Measurements from ENCODE around the gene KCNMA1.

KCNMA1 gene

DNA sequence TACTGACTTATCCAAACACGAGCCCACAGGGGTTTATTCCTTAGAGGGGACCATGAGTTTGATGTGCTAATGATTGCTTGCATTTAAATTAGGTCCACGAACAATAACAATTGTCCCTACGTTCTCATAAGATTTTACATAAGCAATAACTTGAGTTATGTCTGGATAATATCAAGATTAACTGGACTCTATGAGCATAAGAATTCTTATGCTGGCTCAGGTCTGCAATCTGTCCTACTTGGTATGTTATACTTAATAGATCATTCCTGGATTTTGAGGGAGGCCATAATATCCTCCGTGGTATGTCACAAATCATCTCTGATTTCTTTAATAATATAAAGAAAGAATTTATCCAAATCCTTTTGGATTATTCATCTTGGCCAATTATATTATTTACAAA is 552.3 kb downstream of the KCNMA1 start:
- in situ Hi-C loops (cut with HindIII; ENCODE audit: low sequenced_read_pairs): no loop called here

DNA sequence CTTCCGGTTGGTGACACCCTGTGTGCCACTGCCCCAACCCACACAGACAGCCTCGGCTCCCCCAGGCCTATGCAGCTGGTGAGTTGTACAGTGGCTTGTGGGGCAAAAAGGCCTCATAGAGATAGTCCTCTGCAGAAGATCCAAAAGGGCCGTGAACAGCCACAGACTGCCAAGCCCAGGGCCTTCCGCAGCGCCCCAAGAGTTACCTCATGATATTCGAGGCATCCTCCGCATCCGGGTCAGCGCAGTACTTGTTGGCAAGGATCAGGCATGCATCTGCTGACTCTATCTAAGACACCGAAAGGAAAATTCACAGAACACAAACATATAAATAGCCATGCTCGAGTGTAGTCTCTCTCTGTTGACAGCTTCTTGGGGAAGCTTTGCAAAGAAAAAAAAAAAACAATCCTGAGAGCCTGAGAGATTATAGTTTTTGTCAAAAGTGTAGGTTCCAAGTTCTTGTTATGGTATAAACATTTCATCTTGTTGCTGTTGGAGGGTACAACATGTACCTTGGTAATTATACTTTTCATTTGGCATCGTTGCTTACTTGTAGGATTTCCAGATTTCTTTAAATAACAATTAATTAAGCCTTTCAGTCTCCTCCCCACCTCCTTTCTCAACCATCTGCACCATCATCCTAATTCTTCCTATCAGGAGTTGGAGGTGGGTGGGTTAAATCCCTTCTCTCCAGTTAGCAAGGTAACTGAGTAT is 553.0 kb downstream of the KCNMA1 start:
- in situ Hi-C loops (cut with HindIII; ENCODE audit: low sequenced_read_pairs): no loop called here

DNA sequence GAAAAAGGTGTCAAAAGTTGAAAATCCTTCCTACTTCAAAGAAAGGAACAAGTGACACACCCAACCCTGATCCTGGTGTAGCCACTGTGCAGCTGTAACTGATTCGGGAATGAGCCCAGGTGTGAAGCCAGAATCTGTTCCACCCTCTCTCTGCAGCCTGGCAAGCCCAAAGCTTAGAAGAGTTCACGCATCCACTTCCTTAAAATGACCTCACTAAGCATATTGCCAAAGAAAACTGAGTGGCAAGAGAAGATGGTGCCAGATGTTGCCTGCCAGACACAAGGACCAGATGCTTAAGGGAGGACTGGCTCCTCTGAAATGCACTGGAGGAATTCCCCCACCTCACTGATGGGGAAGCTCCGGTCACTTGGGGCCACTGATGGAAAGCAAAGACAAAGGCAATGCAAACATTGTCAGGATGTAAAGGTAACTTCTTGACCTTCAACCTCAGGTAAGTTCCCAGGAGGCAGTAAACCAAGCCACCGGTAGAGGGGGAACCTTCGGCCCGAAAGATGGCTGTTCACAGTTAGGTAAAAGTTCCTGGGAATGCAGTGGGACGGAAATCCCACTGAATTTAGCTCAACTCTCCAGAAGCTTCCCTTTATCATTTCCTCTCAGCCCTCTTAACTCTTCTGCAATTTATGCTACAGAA is 554.9 kb downstream of the KCNMA1 start:
- in situ Hi-C loops (cut with HindIII; ENCODE audit: low sequenced_read_pairs): no loop called here

DNA sequence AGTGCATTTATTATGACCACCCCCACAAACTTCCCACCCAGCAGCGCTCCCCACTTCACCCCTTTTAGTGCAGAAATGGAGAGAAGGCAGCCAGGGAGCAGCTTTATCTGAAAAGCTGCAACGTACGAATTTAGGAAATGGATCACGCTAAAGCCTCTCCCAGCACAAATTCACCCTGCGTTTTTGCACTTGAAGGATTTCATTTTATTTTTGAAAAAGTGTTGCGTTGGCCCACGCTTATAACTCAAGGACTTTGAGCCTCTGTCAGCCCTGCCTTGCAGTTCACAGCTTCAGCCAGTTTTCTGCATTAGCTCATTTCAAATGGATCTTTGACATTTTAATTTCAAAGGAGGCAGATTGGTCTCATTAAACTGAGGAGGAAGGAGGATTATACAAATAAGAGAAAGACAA is 556.1 kb downstream of the KCNMA1 start:
- in situ Hi-C loops (cut with HindIII; ENCODE audit: low sequenced_read_pairs): no loop called here

DNA sequence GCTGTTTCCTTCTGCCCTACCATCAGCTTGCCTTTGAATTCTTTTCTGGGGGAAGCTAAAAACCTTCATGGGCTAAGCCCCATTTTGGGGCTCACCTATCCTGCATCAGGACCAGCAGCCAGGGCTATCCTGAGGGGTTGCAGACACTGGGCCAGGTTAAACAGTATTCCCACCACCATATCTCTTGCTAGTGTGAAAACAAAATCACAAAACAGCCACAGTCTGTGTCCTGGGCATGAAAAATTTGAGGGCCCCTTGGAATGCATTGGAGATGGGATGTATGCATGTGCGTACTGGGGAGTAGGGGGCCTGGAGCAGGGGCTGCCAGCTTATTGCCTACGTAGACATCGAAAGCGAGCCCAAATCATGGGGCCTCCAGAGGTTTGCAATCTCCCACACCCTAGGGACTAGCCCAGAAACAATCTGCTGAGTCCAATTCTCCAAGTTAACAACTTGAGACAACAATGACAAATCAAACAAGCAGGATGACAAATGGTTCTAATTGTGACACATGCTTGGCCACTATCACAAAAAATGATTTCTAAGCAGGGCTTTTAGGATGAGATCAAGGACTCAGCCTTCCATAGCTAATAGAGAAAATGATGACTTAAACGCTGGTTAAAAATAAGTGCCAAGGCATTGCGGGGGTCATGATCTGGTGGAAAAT is 557.1 kb downstream of the KCNMA1 start:
- in situ Hi-C loops (cut with HindIII; ENCODE audit: low sequenced_read_pairs): no loop called here

DNA sequence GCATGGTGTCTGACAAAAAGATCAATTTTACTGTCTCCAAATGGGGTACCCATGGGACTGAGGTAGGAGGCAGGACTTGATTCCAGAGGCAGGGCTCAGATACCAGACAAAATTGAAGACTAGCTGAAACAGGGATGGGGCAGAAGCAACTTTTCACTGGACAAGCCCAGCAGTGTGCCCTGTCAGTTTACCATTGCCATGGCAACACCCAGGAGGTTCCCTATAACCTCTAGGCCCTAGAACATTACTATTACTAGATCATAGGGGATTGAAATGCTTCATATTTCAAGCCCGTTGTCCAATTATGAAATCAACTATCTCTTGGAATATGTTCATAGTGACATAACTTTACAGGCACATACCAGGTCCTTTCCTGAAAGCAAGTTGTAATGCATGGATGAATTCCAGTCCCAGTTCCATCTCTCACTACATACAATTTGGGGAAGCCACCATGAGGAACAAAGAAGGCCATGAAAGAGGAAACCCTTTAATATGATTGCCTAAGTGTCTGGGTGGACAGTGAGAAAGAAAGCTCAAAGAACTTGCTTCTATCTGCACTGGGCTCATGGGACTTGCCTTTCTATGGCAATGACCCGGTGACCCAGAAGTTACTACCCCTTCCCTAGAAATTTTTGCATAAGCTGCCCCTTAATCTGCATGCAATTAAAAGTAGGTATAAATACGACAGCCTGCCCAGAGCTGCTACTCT is 557.9 kb downstream of the KCNMA1 start:
- in situ Hi-C loops (cut with HindIII; ENCODE audit: low sequenced_read_pairs): no loop called here

DNA sequence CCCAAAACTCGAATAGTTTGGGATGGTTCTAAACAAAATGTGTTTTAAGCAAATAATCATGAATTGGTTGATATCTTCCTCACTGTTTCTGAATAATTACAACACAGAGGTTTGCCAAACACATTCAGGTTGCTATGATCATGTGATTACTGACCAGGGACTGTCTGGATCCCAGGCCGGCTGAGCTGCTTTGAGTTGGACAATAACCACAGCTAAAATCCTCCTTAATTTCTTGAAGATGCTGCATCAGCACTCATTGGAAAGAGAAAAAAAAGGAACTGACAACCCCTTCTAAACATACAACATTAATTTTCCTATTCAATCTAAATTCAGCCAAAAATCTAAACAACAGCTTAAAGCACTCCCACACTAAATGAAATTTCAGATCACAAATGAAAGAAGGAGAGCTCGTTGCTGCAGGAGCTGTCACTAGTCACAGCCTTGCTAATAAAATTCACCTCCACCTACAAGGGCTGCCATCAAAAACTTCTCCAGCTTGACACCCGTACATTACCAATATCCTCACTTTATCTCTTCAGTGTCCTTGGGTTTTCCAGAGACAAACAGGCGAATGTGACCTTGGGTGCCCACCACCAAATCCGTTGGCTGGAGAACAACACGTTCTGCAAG is 560.2 kb downstream of the KCNMA1 start:
- in situ Hi-C loops (cut with HindIII; ENCODE audit: low sequenced_read_pairs): no loop called here

DNA sequence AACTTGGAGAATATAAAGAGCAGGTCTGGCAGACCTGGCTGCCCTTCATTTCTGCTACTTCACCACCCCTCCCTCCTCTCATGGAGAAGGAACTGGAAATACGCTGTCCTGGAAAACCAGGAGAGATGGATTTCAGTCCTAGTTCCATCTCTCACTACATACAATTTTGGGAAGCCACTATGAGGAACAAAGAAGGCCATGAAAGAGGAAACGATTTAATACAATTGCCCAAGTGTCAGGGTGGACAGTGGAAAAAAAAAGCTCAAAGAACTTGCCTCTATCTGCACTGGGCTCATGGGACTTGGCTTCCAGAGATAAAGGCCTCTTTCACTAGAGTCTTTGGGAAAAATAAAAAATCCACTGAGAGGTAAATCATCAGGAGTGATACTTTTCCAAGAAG is 561.7 kb downstream of the KCNMA1 start:
- in situ Hi-C loops (cut with HindIII; ENCODE audit: low sequenced_read_pairs): no loop called here

DNA sequence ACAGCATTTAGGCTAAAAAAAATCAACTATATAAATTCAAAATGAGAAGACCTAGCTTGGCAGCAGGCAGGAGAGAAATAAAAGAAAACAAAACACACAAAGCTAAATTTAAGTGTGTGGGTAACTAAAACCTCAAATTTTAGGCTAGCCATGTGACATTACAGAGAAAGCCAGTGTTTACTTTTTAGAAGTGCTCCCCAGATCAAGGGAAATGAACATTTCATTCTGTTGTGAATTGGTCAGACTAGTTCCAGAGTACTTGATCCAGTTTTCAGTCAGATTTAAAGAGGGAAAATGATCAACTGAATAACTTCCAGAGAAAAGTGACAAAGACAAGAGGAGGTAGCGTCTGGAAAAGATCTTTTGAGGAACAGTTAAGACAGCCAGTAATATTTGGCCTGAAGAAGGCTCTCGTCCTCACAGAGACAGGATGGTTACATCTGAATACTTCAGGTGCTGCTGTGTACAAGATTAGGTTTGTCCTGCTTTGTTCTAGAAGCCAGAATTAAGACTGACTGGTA is 563.4 kb downstream of the KCNMA1 start:
- in situ Hi-C loops (cut with HindIII; ENCODE audit: low sequenced_read_pairs): no loop called here

DNA sequence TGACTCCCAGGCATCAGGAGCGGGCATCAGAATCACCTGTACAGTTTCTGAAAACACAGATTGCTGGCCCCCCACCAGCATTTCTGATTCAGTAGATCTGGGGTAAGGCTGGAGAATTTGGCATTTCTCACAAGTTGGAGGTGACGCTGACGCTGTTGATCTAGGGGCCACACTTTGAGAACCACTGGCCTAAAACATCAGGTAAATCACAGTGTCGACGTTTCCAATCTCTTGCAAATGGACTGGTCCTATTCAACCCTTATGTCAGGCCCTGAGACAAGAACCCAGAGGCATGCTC is 564.0 kb downstream of the KCNMA1 start:
- in situ Hi-C loops (cut with HindIII; ENCODE audit: low sequenced_read_pairs): no loop called here

DNA sequence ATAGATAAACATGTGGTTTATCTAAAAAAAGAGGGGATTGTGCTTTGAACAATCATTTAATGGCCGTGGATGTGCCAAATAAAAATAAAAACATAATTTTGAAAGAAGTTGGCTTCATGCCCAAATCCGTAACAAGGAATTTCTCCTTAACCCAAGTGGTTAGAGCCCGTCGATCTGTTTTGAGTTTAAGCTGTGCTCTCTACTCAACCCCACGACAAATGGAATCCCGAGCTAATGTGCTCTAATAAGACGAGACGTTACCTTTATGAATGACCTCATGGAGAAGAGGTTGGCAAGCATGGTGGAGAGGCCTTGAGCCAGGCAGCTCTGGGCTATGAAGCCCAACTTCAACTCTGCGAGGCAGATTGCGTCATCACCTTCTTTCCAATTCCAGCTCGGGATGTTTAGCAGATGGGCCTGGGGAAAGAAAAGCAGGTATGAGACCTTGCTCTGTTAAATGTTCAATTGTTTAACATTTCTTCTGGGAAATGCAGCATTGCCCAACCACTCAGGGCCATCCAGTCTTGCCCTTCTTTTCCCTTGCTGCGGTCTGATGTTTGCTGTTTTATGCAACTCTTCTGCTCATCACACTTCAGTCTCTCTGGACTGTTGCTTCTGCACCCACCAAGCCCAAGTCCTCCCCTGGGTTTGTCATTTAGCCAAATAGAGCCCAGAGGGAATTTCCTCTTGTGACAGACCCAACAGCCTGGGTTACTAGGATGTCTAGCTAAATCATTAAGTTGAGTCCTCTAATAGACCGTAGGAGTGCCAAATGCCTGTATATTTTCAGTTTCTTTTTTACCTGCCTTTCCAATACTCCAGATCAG is 564.6 kb downstream of the KCNMA1 start:
- in situ Hi-C loops (cut with HindIII; ENCODE audit: low sequenced_read_pairs): no loop called here

DNA sequence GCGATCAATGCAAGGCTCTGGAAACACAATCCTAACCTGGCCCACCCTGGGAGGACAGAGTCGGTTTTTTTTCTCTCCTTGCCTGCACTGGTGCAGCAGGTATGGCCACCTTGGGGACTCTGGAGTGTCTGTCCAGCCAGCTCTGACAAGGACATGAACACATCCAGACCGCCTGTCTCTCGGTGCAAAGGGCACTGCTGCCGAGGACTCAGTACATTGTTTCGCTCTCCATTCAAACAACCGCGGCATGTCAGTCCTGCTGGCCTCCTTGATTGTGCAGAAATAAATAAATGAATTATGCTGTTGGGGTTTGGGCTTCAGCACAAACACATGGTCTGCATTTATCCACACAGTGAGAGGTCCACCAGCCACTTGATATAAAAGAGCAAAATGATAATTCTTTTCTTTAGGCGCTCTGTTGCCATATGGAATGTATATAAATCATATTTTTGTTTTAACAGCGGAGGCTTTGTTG is 565.2 kb downstream of the KCNMA1 start:
- in situ Hi-C loops (cut with HindIII; ENCODE audit: low sequenced_read_pairs): no loop called here

DNA sequence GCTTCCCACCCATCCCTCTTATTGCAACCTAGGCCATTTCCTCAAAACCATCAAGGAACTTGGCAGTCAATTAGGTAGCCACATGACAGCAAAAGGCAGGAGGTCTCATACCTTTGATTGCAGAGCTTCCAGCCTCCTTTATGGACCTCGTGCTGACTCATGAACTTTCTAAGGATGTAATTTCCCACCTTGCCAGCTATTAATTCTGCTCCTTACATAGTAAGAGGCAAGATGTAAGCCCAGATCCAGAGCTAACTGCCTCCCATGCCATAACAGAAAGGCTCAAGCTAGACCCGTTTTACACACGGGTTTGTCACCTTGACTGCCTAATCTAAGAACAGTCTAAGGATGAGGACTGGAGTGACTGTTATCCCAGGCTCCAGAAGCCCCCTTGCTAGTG is 565.7 kb downstream of the KCNMA1 start:
- in situ Hi-C loops (cut with HindIII; ENCODE audit: low sequenced_read_pairs): no loop called here

DNA sequence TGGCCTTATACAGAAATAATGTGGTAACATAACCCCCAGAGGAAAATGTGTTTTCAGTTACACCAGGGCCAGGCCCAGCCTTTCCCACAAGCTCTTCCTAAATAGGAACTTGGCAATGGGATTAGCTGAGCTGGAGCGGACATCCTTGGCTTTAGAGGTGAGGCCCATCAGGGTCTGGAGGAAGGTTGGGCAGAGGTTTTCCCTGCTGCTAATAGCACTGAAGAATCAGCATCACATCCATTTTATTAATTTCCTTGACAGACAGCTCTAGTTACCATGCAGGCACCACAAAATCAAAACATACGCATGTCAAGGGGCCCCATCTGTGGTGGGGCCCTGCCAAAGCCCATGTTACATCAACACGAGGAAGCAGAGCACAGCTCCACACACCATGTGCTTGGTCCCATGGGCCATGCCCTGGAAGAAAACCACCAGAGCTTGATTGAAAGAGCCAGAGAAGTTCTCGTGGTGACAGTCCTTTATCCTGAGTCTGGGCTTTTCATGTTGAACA is 566.6 kb downstream of the KCNMA1 start:
- in situ Hi-C loops (cut with HindIII; ENCODE audit: low sequenced_read_pairs): no loop called here

DNA sequence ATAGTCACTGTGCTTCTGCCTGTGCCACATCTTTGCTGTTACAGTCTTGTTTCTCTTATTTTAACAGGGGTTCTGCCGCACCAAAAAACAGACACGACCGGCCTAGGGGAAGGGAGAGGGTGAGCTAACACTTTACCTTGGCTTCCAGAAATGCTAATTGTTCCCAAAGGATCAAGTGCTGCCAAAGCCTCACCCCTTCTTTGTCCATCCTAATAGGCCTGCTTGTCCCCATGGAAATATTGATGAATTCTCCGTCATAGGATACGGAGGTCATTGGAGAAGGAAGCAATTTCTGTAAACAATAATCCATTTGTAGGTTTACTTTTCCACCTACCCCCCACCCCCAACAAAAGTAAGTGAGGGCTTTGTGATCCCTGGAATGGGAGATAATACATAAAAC is 567.3 kb downstream of the KCNMA1 start:
- in situ Hi-C loops (cut with HindIII; ENCODE audit: low sequenced_read_pairs): no loop called here

DNA sequence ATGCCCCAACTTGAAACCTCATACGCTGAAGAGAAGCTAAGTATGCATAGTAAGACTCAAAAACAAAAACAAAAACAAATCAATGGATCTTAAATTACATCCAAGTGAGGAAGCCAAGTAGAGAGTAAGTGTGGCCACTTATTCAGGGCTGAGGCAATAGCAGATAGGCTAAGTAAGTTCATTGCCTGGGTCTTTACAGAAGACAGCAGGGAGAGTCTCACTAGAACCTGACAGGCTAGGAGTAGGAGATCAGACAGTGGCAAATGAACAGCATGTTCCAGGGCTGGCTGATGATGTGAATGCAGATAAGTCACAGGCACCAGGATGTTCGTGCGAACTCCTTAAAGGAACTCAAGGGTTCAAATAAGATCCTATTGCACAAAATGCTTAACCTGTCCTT is 568.6 kb downstream of the KCNMA1 start:
- in situ Hi-C loops (cut with HindIII; ENCODE audit: low sequenced_read_pairs): no loop called here

DNA sequence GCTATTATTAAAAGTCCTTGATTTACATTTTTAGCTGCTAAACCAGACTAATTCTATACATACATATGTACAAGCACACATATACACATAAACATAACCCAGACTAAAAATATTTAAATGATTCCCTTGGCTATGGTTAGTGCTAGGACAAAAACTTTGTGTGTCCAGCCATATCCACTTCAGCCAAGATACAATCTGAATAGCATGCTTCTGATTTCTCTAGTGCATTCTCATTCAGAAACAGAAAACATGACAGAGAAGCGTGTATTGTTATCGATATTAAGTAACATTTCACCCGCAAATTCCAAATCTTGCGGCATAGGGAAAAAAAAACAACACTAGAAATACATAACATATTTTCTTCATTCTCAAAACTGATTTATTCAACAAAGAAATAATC is 569.3 kb downstream of the KCNMA1 start:
- in situ Hi-C loops (cut with HindIII; ENCODE audit: low sequenced_read_pairs): no loop called here

DNA sequence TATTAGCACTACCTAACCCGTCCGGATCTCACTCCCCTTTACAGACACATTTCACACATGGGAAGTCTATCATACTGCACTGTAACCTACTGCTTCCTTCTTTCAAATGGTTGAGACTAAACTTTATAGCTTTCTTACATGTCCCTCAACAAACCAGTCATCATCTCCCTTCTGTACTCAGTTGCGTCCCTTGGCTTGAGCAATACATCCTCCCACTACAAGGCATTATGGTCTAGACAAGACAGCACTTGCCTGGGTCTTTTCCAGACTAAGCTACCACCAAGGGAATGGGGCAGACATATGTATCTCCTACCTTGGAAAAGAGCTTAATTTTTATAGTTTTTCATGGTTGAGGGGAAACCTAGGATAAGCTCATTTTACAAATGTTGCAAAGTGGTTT is 575.2 kb downstream of the KCNMA1 start:
- in situ Hi-C loops (cut with HindIII; ENCODE audit: low sequenced_read_pairs): no loop called here

DNA sequence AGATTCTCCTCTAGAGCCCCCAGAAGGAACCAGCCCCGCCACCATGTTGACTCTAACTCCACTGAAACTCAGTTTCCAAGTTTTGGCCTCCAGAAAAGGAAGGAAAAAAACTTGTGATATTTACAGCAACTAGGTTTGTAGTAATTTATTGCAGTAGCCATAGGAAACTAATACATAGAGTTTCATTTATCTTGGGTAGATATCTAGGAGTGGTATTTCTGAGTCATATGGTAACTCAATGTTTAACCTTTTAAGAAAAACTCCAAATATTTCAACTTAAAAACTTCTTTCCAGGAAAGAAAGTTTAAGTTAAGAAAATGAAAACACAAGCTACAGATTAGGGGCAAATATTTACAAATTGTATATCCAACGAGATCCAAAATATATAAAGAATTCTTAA is 576.7 kb downstream of the KCNMA1 start:
- in situ Hi-C loops (cut with HindIII; ENCODE audit: low sequenced_read_pairs): no loop called here

DNA sequence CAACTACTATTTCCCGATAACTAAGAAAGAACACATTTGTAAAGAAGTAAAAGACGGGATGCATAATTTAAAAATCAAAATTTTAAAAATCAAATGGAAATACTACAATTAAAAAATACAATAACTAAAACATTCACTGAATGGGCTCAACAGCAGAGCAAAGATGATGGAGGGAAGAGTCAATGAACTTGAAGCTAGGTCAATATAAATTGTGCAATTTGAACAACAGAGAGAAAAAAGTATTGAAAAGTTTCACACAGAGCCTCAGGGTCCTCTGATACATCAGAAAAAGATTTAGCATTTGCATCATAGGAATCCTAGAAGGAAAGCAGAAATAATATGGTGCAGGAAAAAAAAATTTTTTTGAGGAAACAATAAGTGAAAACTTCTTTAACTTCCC is 581.0 kb downstream of the KCNMA1 start:
- in situ Hi-C loops (cut with HindIII; ENCODE audit: low sequenced_read_pairs): no loop called here
